Lung (tissue), 12 donors: ENCODE data around the gene LRRC8B. TPM values are rescaled to one million over a fixed set of nuclear protein-coding genes. Genes with fewer than 3 reads are reported as not detected.
"Not testable (repeated sequence)": the region's sequence is repeated elsewhere in the genome, so short reads cannot be mapped to it uniquely, and the experiment has no call there.

Source experiments
- ATAC-seq: fragments of 200-7000 bp; cut with Tn5 transposase; one replicate; pipeline ENCODE4 v1.9.1; 2020; ENCODE audit warnings: moderate number of reproducible peaks; ENCODE audit not compliant: insufficient read depth, low FRiP score
- DNase-seq, 3 donors: peaks; one replicate each; pipeline ENCODE4 v3.0.0-alpha.2; 2013 to 2017
- H3K27ac ChIP-seq, 2 donors: one replicate each; pipeline ENCODE4 v1.5.1; 2013; ENCODE audit warnings: mild to moderate bottlenecking in 2 of 2, moderate library complexity in 2 of 2, control low read depth in 1 of 2, inconsistent platforms in 1 of 2, low read depth in 1 of 2, low read length in 1 of 2
- H3K27me3 ChIP-seq, 3 donors: one replicate each; pipeline ENCODE4 v1.5.1; 2013; ENCODE audit warnings: low read length in 2 of 3; ENCODE audit not compliant: control insufficient read depth in 3 of 3, insufficient read depth in 3 of 3
- H3K36me3 ChIP-seq, 4 donors: one replicate each; pipeline ENCODE4 v1.5.1; 2013; ENCODE audit warnings: low read length in 4 of 4, mild to moderate bottlenecking in 1 of 4, moderate library complexity in 1 of 4; ENCODE audit not compliant: control insufficient read depth in 4 of 4, insufficient read depth in 4 of 4
- H3K4me1 ChIP-seq, 5 donors: one replicate each; pipeline ENCODE4 v1.5.1; 2013; ENCODE audit warnings: low read length in 5 of 5, mild to moderate bottlenecking in 2 of 5, moderate library complexity in 1 of 5; ENCODE audit not compliant: control insufficient read depth in 5 of 5, insufficient read depth in 5 of 5
- H3K4me3 ChIP-seq: one replicate; pipeline ENCODE4 v1.5.1; 2013; ENCODE audit warnings: mild to moderate bottlenecking, control low read depth, moderate library complexity
- H3K9ac ChIP-seq, 2 donors: one replicate each; pipeline ENCODE4 v1.5.1; 2013; ENCODE audit warnings: low read length in 2 of 2, control low read depth in 1 of 2; ENCODE audit not compliant: insufficient read depth in 1 of 2
- H3K9me3 ChIP-seq, 4 donors: one replicate each; pipeline ENCODE4 v1.5.1; 2013; ENCODE audit warnings: low read length in 3 of 4, mild to moderate bottlenecking in 1 of 4, moderate library complexity in 1 of 4; ENCODE audit not compliant: control insufficient read depth in 4 of 4, insufficient read depth in 3 of 4
- WGBS, 2 donors: extraction: QIAGEN DNeasy Blood & Tissue Kit; methylation state at CpG; one replicate each; pipeline ENCODE4 v1.1.7; 2013; 5-methylcytosine and 5-hydroxymethylcytosine counted together
- polyA plus RNA-seq, 2 donors: library from polyadenylated mRNA; stranded (reverse); fragments of 200-250 nt; gene quantifications; one replicate each; pipeline ENCODE4 v1.2.1, GENCODE V29; 2013
- total RNA-seq, 2 donors: library from RNA; depleted of rRNA in 1 of 2; stranded (reverse); fragments of >200 nt in 1 of 2; gene quantifications; one replicate each; pipeline ENCODE4 v1.2.1, GENCODE V29; 2014 to 2021
- TF ChIP-seq, protein P1 (sequence below): IDR thresholded peaks from 2 replicates; pipeline ENCODE4 v1.5.1; 2012; ENCODE audit warnings: mild to moderate bottlenecking; ENCODE audit errors: control extremely low read depth, extremely low read depth
- donor health status: control.
- donor health status: control.
- donor health status: Bipolar disorder and iron deficiency.
- donor health status: healthy.
- donor health status: DM: yes; HTN: yes; CAD: no.

The LRRC8B gene
- total and polyA plus RNA-seq, 4 donors: 4.3 to 22.8 (median 11.0) TPM

GRCh38 chr1:89590341-89591080 is 65.9 kb downstream of the LRRC8B start:
- no peak for DNase-seq
- TF ChIP-seq, protein P1, sequence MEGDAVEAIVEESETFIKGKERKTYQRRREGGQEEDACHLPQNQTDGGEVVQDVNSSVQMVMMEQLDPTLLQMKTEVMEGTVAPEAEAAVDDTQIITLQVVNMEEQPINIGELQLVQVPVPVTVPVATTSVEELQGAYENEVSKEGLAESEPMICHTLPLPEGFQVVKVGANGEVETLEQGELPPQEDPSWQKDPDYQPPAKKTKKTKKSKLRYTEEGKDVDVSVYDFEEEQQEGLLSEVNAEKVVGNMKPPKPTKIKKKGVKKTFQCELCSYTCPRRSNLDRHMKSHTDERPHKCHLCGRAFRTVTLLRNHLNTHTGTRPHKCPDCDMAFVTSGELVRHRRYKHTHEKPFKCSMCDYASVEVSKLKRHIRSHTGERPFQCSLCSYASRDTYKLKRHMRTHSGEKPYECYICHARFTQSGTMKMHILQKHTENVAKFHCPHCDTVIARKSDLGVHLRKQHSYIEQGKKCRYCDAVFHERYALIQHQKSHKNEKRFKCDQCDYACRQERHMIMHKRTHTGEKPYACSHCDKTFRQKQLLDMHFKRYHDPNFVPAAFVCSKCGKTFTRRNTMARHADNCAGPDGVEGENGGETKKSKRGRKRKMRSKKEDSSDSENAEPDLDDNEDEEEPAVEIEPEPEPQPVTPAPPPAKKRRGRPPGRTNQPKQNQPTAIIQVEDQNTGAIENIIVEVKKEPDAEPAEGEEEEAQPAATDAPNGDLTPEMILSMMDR: no peak
- Histone ChIP-seq H3K4me3 (no peak overlapping the region), H3K27ac (no peak overlapping the region), H3K9ac (no peak overlapping the region), H3K4me1 (no peaks in the 10 kb centered on the region), H3K9me3 (no peaks in the 10 kb centered on the region), H3K36me3 (peaks cover 0 to 9% (median 0%) of the 10 kb centered on the region in 4 donors), H3K27me3 (no peaks in the 10 kb centered on the region)
- 71 to 73% methylated on average over 6 of the region's 6 CpGs for WGBS, 2 donors
- ATAC-seq: no peak

DNA sequence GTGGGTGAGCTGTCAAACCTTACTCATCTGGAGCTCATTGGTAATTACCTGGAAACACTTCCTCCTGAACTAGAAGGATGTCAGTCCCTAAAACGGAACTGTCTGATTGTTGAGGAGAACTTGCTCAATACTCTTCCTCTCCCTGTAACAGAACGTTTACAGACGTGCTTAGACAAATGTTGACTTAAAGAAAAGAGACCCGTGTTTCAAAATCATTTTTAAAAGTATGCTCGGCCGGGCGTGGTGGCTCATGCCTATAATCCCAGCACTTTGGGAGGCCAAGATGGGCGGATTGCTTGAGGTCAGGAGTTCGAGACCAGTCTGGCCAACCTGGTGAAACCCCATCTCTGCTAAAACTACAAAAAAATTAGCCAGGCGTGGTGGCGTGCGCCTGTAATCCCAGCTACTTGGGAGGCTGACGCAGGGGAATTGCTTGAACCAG is 68.3 kb downstream of the LRRC8B start:
- not testable (repeated sequence) for H3K4me1 ChIP-seq, DNase-seq, H3K27me3 ChIP-seq, H3K9ac ChIP-seq, H3K36me3 ChIP-seq, H3K4me3 ChIP-seq, H3K9me3 ChIP-seq, H3K27ac ChIP-seq
- ATAC-seq: peak; percentile 66
- whole genome bisulfite sequencing, 2 donors: 51 to 66% methylated on average over 13 of the region's 13 CpGs

DNA sequence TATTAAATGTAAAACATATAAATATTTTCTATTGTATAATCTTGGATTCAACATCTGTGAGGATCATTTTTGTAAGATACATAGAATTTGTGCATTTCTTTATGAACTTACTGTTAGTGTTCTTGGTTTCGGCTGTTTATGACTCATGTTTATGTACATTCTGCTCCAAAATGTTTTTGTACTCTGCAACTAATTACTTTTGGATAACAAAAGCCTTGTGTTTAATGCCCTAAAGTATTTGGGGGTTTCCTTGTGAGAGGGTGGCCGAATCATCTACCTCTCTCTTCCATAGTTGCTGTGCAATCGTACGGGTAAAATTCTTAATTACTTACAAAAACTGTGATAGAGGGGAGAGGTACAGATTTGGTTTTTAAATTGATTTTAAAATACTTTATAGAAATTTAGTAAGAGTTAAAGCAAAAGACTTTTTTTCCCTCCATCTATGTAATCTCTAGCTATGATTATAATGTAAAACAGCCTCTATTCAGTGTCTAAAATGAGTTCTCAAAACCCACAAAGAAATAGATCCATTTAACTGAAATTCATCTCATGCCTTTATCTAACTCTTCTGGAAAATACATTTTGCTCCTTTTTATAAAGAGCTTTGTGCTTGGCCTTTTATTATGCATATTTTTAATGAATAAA is 69.6 kb downstream of the LRRC8B start:
- DNase-seq (no peak), ATAC-seq (no peak)
- H3K27ac ChIP-seq: no peak overlapping the region
- 94% methylated on average over 4 of the region's 4 CpGs for WGBS, 2 donors
- H3K9ac ChIP-seq: no peak overlapping the region
- no peaks in the 10 kb centered on the region for H3K27me3 ChIP-seq
- no peaks in the 10 kb centered on the region for H3K4me1 ChIP-seq
- no peaks in the 10 kb centered on the region for H3K9me3 ChIP-seq
- peaks cover 0 to 5% (median 0%) of the 10 kb centered on the region in 4 donors for H3K36me3 ChIP-seq
- H3K4me3 ChIP-seq: no peak overlapping the region
- TF ChIP-seq, protein P1: no peak

DNA sequence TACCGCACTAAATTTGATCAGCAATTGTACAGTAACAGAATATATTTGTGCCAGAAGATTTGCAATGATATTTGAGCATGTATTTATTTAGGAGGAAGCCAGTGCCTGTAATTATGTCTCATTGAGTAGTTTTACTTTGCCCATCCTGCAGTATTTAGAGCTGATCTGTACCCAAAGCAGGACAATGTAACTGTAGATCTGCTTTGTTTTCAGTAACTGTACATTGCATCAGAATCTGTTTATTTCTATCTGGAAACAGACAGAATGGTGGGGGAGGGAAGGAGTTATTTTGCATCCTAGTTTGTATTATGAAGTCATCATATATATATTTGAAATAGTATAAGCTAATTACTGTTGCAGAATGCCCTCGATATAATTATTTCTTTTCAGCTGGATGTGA is 72.1 kb downstream of the LRRC8B start:
- DNase-seq (no peak), ATAC-seq (no peak)
- no peaks in the 10 kb centered on the region for H3K4me1 ChIP-seq
- no peak overlapping the region for H3K9ac ChIP-seq
- no peaks in the 10 kb centered on the region for H3K9me3 ChIP-seq
- WGBS, 2 donors: 97 to 98% methylated on average over 2 of the region's 2 CpGs
- H3K27me3 ChIP-seq: no peaks in the 10 kb centered on the region
- TF ChIP-seq, protein P1: no peak
- H3K4me3 ChIP-seq: no peak overlapping the region
- H3K27ac ChIP-seq: no peak overlapping the region
- peaks cover 0 to 3% (median 0%) of the 10 kb centered on the region in 4 donors for H3K36me3 ChIP-seq
